HFF-Myc (cell line): ENCODE measurements around the gene RPL7A.
"Not testable (repeated sequence)": the region's sequence is repeated elsewhere in the genome, so short reads cannot be mapped to it uniquely, and the experiment has no call there.

Experiments
- DNase-seq: peaks from one replicate; pipeline ENCODE4 v3.0.0-alpha.2; 2011; ENCODE audit warnings: low read depth; ENCODE audit errors: extremely low read depth
- H3K4me3 ChIP-seq: replicated peaks from 2 replicates; pipeline ENCODE4 v1.5.1; 2011; ENCODE audit warnings: low read depth, mild to moderate bottlenecking, control low read depth, low read length
- TF ChIP-seq, protein P1 (sequence below): IDR thresholded peaks from 2 replicates; pipeline ENCODE4 v1.5.1; 2012; ENCODE audit warnings: mild to moderate bottlenecking, low read depth, low read length, control low read depth; ENCODE audit errors: missing control alignments

Gene RPL7A

DNA sequence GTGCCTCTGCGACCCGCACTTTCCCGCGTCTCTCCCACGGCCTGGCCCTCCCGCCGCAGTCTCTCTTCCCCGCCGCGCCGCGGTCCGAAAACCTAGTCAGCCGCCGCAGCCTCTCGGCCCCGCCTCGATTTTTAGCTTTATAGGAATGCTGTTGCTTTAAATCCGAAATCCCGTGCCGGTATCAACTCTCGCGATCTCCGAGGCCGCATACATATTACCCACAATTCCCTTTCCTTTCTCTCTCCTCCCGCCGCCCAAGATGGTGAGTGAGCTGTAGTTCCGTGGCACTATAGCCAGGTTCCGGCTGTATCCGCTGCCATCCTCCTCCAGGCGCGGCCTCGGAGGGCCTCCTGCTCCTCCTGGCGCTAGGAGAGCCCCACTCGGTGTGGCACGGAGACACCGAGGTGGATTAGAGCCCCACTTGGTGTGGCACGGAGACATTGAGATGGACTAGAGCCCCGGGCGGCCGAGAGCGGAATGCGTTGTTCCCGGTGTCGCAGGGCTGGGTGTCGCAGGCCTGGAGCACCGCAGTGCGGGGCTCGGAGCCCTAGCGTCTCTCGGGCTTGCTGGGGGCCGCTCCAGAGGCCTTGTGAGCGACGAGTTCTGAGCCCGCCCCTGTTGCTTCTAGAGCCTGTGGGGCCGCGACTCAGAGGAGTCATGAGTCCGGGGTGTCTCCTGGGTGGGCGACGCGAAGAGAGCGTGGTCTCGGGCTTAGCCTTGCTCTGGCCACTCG, at the start of gene RPL7A, which contains the start of gene MED22:
Gene RPL7A (plus strand): TSS at position 234 of the 733 bp plus-strand sequence. CDS start 26 bp downstream, at position 260.
Gene MED22 (minus strand): TSS at position 147 of the 733 bp plus-strand sequence. CDS start 1,469 bp downstream, outside the sequence.
- DNase-seq, result peak; percentile 91
- H3K4me3 ChIP-seq, result peak within 1 kb of the TSS; percentile 100
- TF ChIP-seq, protein P1, sequence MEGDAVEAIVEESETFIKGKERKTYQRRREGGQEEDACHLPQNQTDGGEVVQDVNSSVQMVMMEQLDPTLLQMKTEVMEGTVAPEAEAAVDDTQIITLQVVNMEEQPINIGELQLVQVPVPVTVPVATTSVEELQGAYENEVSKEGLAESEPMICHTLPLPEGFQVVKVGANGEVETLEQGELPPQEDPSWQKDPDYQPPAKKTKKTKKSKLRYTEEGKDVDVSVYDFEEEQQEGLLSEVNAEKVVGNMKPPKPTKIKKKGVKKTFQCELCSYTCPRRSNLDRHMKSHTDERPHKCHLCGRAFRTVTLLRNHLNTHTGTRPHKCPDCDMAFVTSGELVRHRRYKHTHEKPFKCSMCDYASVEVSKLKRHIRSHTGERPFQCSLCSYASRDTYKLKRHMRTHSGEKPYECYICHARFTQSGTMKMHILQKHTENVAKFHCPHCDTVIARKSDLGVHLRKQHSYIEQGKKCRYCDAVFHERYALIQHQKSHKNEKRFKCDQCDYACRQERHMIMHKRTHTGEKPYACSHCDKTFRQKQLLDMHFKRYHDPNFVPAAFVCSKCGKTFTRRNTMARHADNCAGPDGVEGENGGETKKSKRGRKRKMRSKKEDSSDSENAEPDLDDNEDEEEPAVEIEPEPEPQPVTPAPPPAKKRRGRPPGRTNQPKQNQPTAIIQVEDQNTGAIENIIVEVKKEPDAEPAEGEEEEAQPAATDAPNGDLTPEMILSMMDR, result no peak

DNA sequence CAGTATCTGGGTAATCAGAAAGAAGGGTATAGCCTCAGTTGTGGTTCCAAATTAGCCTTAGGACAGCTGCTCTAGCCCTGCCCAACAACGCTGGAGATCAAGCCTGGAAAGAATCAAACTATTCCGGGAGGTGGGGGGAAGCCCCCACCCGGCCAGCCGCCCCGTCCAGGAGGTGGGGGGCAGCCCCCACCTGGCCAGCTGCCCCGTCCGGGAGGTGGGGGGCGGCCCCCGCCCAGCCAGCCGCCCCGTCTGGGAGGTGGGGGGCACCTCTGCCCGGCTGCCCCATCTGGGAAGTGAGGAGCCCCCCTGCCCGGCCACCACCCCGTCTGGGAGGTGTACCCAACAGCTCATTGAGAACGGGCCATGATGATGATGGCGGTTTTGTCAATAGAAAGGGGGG, 48.0 kb upstream of the RPL7A start:
- DNase-seq, H3K4me3 ChIP-seq: not testable (repeated sequence)

DNA sequence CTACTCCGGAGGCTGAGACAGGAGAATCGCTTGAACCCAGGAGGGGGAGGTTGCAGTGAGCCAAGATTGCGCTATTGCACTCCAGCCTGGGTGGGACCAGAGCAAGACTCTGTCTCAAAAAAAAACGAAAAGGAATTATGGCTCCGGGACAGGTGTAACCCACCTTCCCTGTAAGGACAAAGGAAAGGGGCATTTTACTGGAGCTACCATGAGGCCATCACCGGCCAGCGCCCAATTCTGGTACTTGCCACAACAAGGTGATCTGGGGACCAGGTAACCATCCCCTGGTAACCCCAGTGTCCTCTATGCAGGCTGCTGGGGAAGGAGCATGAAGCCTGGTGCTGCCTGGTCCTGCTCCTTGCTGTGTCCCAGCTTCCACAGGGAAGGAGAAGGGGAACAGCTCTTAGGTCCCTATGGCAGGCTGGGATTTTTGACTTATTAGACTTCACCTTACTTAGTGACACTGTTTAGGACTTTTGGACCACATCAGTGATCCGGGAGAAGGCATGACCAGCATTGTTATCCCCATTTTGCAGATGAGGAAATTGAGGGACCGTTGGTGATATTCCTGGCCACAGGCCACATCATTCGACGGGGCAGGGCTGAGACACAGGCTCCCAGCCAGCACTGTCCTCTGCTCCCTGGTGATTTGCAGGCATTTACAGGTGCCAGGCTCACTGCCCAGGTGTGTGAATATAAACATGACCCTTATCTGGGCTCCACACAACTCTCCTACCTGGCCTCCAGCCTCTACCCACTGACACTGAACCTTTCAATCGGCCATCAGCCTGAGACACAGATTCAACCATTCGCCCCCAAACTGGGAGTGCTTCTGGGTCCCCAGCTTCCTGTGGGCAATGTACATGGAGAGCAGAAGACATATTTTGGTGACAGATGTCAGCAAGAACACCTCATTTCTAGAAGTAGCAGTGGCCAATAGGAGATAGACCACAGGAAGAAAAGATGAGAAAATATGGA, 46.5 kb upstream of the RPL7A start:
- TF ChIP-seq, protein P1, result no peak
- no peak for DNase-seq
- H3K4me3 ChIP-seq, result no peak overlapping the region

DNA sequence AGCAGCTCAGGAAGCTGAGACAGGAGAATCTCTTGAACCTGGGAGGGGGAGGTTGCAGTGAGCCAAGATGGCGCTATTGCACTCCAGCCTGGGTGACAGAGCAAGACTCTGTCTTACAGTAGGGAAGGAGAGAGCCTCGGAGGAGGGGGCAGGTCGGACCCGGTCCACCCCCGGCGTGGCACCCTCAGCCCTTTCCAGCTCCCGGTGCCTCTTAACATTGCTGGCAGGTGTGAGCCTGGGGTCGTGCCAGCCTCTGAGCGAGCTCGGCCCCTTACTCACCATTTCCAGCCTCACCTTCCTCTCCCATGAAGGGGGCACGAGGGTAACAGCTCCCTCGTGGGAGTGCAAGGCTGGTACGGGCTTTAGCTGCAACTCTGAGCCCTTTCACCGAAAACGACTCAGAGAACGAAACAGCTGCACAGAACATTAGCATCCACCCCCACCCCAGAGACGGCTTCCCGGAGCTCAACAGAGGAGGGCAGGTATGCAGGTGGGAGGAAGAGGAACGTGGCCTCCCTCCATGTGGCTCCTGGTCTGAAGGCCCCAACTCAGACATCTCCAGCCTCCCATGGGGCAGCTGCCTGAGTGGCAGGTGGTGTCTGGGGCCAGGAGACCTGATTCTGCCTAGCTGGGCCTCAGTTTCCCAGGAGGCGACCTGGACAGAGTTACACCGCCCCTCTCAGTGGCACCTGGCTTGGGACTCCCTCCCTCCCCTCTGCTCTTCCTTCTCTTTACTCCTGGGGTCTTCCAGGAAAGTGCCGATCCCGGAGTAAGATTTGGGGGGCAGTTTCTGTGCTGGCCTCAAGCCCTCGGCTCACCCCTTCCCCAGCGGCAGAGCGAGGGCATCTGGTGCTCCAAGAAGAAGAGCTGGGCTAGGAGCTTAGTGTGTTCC, 44.5 kb upstream of the RPL7A start:
- DNase-seq, result no peak

DNA sequence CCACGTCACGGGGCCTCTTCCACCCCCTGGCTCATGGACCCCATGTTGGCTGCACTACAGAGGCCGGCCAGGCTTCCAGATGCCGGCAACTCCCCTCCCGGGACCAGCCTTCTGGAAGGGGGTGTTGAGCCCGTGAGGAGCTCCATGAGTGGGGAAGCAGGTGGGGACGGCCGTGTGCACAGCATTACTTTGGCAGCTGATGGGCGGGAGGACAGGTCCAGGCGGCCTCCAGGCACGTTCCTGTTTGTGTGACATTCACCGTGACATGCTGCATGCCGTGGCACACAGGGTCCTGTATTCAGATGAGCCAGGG, 43.9 kb upstream of the RPL7A start:
- no peak for DNase-seq
- H3K4me3 ChIP-seq, result no peak overlapping the region
- TF ChIP-seq, protein P1, result no peak

More for the DNA sequence above, 44.5 kb upstream of the RPL7A start:
- H3K4me3 ChIP-seq, result no peak overlapping the region
- TF ChIP-seq, protein P1, result no peak

DNA sequence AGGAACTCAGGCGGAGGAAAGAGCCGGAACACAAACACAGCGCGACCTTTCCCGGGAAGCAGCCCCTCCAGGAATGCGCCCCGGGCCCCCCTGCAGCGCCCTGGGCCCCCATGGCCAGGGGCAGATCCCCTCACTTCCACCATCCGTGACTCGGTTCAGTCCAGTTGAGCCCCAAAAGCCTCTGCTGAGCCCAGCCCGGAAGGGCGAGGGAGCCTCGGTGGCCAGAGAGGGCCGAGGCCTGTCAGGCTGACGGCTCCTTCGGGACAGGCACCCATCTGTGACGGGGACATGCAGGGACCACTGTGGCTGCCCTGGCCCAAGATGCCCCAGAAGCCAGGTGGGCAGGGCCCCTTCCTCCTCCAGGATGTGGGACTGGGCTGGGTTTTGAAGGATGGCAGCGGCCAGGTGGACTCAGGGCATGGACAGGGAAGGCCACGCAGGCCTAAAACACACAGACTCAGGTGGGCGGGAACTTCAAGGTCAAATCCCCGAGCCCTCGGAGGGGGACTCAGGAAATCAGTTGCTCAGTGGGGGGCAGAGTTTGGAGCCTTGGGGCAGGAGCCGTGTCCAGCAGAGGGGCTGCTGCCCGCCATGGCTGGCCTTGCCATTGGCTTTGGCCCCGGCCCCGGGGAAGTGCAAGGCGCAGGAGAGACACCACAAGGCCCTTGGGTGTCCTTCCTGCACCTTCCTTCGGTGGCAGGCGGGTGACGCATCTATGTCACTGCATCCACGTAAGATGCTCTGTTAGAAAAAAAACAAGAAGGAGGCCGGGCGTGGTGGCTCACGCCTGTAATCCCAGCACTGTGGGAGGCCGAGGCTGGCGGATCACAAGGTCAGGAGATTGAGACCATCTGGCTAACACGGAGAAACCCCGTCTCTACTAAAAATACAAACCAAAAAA, 43.3 kb upstream of the RPL7A start:
- DNase-seq, result no peak
- H3K4me3 ChIP-seq, result no peak overlapping the region
- TF ChIP-seq, protein P1, result no peak
